Kidney capillary endothelial cell (primary cell): ENCODE measurements around the gene GAK.

Source experiments
- DNase-seq: peaks from one replicate; pipeline ENCODE4 v3.0.0-alpha.2; 2018; ENCODE audit warnings: low spot score

The GAK gene

DNA sequence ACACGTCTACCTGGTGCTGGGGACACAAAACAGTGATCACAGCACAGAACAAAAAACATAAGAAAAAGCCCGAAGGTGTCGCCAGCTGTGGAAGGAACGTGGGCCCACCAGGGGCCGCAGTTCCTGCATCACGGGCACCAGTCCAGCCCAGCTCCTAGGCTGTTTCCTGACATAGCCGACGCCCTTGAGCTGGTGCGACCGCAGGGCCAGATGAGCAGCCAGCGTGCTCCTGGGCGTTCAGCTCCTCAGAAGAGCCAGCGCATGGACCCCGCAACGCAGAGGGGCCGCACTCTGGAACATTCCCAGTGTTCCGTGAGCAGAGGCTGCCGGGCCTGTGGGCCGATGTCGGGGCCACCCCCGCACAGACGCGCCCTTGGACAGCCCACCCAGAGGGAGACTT is 44.1 kb downstream of the GAK start:
- DNase-seq = no peak

DNA sequence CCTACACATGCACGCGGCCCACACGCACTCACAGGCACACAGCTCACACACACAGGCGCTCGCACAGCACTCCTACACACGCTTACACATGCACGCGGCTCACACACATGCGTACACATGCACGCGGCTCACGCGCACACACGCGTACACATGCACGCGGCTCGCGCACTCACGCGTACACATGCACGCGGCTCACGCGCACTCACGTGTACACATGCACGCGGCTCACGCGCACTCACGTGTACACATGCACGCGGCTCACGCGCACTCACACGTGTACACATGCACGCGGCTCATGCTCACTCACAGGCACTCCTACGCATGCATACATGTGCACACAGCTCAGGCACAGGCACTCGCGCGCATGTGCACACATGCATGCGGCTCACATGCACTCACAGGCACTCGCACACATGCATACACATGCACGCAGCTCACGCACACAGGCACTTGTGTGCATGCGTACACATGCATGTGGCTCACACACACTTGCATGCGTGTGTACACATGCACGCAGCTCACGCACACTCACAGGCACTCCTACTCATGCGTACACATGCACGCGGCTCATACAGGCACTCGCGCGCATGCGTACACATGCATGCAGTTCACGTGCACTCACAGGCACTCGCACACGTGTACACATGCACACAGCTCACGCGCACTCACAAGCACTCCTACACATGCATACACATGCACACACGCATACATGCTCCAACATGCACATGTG is 44.9 kb downstream of the GAK start:
- DNase-seq = no peak

DNA sequence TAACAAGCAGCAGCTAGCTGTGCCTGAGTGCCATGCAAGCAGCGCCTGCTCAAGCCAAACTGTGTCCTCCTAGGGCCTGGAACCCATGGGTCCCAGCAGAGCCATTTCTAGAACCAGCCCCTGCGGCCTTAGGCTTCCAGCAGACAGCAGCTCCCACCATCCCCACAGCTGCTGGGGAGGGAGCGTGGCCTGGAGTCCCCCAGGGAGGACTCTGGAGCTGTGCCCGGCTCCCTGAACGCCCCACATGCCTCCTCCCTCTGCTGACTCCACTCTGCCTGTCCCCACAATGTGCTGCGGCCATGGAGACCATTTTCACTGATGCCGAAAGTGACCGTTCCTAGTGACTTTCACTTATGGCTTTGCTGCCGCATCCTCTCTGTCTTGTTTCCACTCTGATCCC is 45.9 kb downstream of the GAK start:
- DNase-seq = no peak

DNA sequence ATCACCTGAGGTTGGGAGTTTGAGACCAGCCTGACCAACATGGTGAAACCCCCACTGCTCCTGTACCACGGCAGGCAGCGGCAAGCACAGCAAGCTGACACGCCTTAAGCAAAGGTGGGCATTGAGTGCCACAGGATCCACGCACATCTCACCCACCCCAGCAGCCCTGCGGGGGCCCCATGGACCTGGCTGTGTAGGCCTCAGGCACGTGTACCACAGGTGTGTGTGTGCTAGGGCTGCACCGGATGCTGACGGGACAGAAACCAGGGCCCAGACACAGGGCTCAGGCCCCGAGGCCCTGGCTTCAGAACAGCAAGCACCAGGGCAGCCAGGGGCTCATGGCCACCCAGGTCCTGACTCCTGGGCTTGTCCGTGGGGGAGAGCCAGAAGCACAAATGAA is 46.8 kb downstream of the GAK start:
- DNase-seq = no peak

DNA sequence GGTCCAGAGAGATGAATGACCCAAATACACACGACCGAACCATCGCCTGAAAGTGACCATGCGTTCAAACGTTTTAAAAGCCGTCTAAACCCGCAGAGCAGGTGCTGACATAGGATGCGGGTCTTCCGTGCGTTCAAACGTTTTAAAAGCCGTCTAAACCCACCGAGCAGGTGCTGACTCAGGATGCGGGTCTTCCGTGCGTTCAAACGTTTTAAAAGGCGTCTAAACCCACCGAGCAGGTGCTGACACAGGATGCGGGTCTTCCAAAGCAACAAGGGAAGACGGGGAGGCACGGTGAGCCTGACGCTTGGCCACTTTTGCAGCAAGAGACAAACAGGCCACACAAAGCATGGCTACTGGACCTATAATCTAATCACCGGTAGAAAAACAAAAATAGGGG is 47.2 kb downstream of the GAK start:
- no peak for DNase-seq

DNA sequence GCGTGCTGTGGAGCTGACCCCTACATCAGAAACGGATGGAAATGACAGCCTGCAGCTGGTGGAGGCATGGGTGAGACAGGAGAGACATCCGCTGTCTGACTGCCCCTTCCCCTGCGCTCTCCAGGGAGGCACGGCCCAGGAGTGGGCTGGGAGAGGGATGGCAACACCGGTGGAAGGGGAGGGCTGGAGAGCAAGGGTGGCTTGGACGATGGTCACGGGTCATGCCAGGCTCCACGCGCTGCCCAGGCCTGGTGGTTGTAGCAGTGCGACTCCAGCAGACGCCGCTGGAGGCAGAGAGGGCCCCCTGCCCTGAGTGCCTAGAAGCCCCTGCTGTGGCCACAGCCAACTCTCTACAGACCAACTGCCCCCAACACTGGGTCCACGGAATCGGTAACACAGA is 47.9 kb downstream of the GAK start:
- no peak for DNase-seq

DNA sequence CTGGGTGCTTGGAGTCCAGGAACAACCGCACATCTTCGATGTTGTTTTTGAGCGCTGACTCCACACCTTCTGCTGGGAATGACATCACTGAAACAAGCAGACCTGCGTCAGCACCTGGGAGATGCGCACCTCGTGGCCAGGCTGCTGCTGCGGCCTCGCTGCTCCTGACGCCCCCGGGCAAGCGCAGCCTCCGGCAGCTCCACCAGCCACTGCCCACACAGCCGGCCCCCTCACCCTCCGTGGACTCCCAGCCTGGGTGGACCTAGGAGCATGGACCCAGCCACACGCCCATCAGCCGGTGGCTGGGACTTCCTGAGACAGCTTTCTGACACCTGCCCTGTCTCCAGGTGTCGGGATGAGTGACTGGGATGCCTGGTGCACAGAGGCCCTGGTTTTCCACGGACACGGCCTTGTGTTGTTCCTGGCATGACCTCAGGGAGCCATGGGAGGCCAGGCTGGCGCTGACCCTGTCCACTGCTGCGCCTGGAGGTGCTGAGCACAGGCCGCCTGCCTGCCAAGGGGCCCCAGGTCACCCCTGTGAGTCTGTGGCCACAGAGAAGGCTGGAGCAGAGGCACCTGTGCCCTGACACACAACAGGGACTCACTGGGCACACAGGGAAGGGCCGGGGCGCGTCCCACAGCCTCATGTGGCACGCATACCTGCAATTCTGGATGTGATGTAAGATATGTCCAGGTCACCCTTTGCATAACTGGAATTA is 48.6 kb downstream of the GAK start:
- no peak for DNase-seq

DNA sequence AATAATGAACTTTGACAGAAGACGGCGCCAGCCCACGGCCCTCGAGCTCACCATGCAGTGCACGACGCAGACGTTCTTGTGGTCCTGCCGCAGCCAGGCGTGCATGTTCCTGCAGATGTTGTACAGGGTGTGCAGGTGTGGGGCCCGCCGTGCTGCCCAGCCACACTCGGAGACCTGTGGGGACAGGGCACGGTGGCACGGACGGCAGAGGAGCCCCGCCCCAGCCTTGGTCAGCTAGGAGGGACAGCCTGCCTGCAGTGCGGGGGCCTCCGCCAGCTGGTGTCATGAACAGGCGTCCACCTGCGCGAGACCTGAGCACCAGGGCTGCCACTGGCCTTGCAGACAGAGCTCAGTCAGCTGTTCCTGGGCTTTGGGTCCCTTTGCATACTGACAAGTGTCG is 49.5 kb downstream of the GAK start:
- DNase-seq = no peak

DNA sequence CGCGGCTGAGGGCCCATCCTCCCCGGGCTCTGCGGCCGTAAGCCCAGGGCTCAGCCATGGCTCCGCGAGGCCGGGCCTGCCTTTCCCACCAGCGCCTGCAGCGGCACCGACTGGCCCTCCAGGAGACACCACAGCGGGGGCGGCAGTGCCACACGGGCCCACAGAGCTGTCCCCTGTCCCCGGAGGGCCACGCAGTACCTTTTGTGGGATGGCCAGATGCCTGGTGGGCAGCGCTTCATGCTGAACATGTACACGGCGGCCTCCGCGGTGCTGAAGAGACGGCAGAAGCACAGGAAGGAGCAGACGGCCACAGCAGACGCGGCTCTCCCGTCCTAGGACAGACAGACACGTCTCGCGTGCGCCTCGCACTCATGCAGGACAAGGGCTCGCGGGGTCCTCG is 50.4 kb downstream of the GAK start:
- DNase-seq = no peak

DNA sequence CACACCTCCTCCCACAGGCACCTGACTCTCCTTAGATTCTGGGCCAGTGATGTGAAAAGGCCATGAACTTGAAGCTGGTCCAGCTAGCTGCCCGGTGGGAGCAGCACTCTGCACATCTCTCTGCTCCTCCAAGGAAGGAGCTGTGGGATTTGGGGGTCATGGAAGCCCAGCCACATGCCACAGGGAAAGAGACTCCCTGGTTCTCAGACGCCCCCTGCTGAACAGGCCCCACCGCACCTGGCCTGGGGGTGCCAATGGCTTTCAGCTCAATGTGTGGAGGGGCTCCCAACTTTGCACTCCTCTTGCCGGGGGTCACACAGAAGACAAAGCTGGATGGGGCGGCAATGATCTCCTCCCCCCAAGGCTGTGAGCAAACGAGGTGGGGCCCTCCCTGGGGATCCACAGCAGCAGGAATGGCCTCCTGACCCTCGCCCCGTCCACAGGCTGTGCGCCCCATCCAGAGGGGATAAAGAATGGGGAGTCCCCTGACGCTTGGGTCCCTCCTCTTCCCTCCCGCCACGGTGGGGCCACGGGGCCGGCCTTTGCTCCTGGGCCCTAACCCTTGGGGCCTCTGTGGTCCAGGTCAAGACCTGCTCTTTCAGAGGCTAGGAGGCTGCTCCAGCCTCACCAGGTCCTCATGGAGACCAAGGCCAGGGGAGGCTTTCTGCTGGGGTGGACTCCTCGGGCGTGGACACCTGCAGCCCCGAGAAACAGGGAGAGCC is 51.3 kb downstream of the GAK start:
- no peak for DNase-seq

DNA sequence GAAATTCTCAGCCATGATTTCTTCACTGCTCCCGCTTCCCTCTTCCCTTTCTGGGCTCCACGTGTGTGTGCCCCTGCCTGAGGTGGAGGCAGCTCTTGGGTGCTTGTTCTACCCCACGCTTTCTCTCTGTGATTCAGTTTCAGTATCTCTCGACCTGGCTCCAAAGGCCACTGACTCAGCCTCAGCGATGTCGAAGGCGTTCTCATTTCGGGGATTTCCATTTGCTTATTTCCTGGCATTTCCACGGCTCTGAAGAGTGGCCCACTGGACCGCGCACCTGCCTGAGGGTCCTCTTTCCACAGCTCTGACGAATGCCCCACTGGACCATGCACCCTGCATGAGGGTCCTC is 52.4 kb downstream of the GAK start:
- no peak for DNase-seq

DNA sequence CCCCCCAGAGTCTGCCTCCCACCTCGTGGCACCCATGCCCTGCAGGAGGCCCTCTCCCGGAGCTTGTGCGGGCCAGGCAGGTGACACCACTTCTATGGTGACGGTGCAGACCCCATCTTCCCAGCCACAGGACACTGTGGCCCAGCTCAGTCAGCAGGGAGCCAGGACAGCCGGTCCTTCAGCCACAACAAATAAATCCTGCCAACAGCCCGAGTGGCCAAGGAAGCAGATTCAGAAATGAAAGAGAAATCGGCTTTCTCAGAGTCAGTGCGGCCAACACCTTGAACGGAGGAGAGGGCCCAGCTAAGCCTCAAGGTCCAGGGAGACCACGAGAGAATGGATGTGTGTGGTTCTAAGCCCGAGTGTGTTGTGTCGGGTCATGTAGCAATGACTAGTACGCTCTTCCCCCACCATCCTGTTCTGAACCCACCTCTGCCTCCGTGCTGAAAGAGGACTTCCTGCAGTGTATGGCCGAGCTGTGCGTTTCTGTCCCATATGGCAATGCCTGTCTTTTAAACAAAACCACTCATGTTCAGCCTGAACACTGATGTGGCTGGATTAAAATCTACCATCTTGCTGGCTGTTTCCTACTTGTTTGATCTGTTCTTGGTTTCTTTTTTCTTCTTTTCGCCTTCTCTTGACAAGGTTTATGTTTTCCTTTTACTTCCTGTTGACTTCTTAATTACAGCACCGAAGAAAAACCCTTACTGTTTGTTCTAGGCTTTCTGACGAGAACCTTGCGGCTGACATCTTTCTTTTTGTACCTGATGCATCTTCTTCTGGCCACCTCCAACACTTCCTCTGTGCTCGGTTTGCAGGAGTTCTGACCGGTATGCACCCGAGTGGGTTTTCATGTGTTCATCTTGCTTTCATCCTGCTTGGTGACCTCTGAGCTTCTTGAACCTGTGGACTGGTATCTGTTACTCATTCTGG is 53.1 kb downstream of the GAK start:
- no peak for DNase-seq

DNA sequence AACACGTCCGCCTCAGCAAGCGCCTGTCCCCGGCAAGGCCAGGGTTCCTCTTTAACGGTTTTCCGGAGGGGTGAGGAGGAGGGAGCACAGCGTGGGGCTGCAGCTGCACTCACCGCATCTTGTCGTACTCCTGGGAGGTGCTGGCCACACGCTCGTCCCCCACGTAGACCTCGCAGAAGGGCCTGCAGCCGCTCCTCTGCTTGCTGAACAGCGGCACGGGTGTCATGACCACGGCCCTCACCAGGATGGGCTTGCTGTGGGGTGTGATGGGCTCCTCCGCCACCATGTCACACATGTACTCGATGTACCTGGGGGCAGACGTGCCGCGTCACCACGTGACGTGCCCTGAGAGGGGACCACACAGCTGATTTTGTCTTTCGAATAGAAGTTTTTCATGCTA is 54.6 kb downstream of the GAK start:
- no peak for DNase-seq

DNA sequence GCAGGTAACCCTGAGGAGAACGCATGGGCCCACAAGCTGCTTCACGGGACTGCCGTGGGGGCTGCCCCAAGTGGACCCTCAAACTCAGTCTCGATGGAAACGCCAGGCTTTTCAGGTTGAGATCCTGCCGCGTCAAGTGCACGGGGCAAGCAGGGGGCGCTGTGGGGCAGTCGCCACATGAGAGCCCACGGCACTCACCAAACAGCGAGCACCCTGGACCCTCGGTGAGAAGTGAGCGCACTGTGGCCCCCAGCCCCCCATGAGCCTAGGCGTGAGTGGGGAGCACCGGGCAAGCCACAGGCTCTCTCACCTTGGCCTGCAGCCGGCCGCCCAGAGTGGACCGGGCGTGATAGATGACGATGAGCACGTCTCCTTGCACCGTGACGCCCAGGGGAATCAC is 55.3 kb downstream of the GAK start:
- no peak for DNase-seq

DNA sequence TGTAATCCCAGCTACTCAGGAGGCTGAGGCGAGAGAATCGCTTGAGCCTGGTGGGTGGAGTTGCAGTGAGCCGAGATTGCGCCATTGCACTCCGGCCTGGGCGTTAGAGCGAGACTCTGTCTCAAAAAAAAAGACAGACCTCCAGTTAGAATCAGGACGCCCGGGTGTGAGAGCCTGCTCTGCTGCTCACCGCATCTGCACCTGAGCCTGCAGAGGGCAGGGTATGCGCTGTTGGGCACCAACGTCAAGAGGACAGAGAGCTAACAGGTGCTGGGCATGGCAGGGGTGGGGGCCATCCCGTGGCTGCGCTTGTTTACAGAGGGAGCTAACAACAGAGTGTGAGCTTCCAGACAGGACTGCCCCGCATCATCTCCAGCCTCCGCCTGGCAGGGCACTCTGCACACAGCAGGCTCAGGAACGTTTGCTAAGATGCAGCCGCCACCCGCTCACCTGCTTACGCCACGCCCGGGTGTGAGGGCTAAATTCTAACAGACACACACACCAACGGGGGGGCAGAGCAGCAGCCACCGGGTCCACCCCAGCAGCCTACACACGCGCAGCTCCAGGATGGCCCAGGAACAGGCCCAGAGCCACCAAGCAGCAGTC is 56.2 kb downstream of the GAK start:
- DNase-seq = no peak

DNA sequence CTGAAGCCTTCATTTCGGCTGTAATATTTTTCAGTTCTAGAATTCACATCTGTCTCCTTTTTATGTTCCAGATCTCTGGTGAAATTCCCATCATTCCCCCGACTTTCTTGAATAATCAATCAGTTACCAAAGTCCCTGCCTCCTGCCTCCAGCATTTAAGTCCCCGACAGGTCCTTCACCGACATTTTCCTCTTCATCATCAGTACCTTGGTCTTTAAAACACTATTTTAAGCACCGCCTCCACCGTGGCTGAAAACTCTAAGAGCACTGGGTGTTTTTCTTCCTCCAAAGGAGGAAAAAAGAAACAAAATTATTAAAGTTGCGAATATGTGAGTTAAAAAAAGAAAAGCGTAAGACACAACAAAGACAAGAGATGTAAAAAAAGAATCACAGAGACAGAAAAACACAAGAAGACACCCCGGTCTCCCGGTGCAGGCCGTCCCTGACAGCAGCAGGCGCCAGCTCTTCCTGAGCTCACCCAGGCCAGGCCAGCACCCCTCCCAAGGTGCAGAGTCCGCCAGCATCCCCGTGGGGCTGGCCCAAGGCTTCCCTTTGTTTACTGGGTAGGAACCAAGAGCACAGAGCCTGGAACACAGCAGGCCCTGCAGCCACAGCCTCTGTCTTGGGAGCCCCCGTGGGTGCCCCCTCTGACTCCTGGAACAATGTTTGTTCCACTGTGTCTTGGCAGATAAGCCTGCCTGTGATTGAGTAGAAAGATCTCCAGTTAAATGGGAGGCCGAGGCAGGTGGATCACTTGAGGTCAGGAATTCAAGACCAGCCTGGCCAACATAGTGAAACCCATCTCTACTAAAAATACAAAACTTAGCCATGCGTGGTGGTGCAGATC is 56.9 kb downstream of the GAK start:
- DNase-seq = no peak

DNA sequence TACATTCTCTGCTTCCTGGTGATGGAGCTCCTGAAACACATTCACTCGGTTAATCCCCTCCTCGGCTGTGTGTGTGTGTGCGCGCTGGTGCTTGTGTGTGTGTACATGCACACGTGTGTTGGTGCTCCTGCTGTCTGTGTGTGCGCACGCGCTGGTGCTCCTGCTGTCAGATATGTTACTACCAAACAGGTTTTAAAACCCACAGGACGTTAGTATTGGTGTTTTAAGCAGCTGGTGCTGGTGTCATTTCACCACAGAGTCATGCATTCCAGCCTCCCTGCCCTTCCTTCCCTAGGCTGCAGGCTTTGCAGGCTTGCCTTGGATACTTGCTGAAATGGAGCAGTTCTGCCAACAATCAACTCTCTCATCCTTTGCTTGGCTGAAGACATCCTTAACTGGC is 58.1 kb downstream of the GAK start:
- no peak for DNase-seq

DNA sequence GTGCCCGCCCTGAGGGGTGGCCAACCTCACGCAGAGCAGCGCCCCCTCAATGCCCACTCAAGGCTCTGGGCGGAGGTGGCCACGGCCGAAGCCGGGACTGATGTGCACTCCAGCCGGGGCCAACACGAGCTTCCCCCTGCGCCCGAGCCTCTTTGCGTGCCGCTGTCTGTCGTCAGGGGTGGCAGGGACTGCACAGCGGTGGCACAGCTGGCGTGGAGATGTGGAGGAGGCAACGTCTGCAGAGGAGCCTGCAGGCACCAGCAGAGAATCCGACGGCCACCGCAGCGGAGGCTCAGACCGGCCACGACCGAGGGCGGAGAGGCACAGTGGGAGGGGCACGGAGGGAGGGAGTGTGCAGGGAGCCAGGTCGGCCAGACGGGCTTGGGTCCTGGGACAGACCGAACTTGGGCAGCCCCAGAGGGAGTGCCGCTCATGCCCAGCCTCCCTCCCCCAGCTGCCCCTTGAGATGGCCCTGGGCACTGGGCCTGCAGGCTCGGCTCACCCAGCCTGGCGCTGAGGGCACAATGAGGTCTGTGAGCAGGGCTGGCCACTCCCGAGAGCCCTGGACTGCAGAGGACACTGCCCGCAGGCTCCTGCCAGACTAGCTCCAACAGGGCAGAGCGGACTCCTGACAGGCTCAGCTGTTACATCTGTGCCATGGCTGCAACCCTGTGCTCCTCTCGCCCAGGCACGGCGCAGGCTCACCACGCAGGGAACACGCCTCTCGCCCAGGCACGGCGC is 59.7 kb downstream of the GAK start:
- no peak for DNase-seq

DNA sequence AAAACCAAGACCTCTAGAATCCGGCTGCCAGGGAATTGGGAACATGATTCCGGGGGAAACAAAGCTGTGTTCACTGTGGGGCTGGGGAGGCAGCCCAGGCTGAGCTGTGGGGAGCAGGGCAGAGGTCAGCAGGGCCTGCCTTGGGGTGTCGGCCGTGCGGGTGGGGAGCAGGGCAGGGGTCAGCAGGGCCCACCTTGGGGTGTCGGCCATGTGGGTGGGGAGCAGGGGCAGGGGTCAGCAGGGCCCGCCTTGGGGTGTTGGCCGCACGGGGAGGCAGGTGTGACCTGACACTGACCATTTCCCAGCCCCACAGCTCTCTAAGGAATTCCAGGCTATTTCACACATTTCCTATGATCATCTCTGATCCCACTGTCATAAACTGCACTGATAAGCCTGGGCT is 60.6 kb downstream of the GAK start:
- no peak for DNase-seq

DNA sequence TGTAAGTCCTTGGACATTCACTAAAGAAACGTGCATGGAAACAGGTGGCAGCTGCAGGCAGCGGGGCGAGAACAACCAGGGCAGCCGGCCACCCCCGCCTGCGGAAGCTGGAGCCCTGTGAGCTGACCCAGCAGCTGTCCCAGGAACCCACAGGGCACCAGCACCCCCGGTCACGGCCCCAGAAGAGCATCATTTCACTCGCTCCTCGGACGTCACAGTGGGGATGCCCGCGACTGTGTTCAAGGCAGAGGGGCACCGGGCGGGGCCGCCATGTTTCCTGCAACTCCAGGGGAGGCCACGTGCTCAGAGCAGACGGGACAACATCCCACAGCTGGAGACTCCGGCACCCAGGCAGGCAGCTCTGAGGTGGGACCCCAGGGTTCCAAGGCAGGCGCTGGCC is 61.2 kb downstream of the GAK start:
- no peak for DNase-seq
